GM12878 (cell line): ENCODE data around the gene ALCAM. TPM values are rescaled to one million over a fixed set of nuclear protein-coding genes. Genes with fewer than 3 reads are reported as not detected.

Experiments
- ATAC-seq: fragments of 200-7000 bp; cut with Tn5 transposase; 3 replicates; pipeline ENCODE4 v1.9.1; 2020; ENCODE audit warnings: mild to moderate bottlenecking, moderate library complexity
- BruUV-seq: library from RNA; stranded (reverse); fragments of 400-500 nt; replicated peaks from 2 replicates; lab custom pipeline; 2021; lab: Mats Ljungman, UMichigan
- CTCF ChIA-PET: fragments of 300-600 bp; sonication (Branson Sonifier 250); formaldehyde crosslinking; extraction: SDS; loops from one replicate; lab custom pipeline; 2021; ENCODE audit warnings: inconsistent platforms; lab: Yijun Ruan, JAX
- POLR2A ChIA-PET: fragments of 350-600 bp; formaldehyde crosslinking; extraction: SDS; loops from one replicate; lab custom pipeline; 2021; ENCODE audit warnings: inconsistent platforms; lab: Charles Lee
- RAD21 ChIA-PET: fragments of 300-600 bp; sonication (Branson Sonifier 250); formaldehyde crosslinking; loops from one replicate; lab custom pipeline; 2023; ENCODE audit warnings: antibody characterized with exemption; ENCODE audit not compliant: unreplicated experiment; lab: Charles Lee
- SMC1A ChIA-PET: fragments of 300-600 bp; sonication (Branson Sonifier 250); formaldehyde crosslinking; loops from one replicate; lab custom pipeline; 2023; ENCODE audit not compliant: unreplicated experiment, uncharacterized antibody; lab: Charles Lee
- DNase-seq: peaks from one replicate; pipeline ENCODE4 v3.0.0-alpha.2; 2011; ENCODE audit warnings: low read depth, low spot score
- FAIRE-seq: peaks from 3 replicates; lab custom pipeline; 2011; peaks lifted over from hg19 to GRCh38; lab: Jason Lieb, UNC
- H2AFZ ChIP-seq: 2 replicates; pipeline ENCODE4 v1.6.0; 2011; ENCODE audit warnings: low read depth, low read length, control low read depth; ENCODE audit not compliant: control insufficient read depth
- H3K27ac ChIP-seq: 2 replicates; pipeline ENCODE4 v1.5.1; 2011; ENCODE audit warnings: control low read depth; ENCODE audit not compliant: control insufficient read depth, insufficient read depth
- H3K27me3 ChIP-seq, 2 experiments: replicated peaks in 1 of 2; 2 replicates each; pipeline versions ENCODE4 v1.6.0 to v1.6.1; 2011; ENCODE audit warnings: low read length in 1 of 2; ENCODE audit not compliant: control insufficient read depth in 2 of 2, insufficient read depth in 2 of 2
- H3K36me3 ChIP-seq, 2 experiments: 2 replicates each; pipeline ENCODE4 v1.5.1; 2011; ENCODE audit warnings: low read length in 1 of 2; ENCODE audit not compliant: control insufficient read depth in 2 of 2, insufficient read depth in 2 of 2
- H3K4me1 ChIP-seq: 2 replicates; pipeline ENCODE4 v1.6.1; 2011; ENCODE audit warnings: mild to moderate bottlenecking, low read length, moderate library complexity, mixed read lengths; ENCODE audit not compliant: control insufficient read depth, insufficient read depth
- H3K4me2 ChIP-seq: 2 replicates; pipeline ENCODE4 v1.6.0; 2011; ENCODE audit warnings: control low read depth; ENCODE audit not compliant: control insufficient read depth, insufficient read depth
- H3K4me3 ChIP-seq: fragments of 200-600 bp; sonication (generic); 2 replicates; pipeline ENCODE4 v1.5.1; 2016
- H3K79me2 ChIP-seq: 2 replicates; pipeline ENCODE4 v1.6.0; 2011; ENCODE audit warnings: low read length; ENCODE audit not compliant: control insufficient read depth, insufficient read depth
- H3K9ac ChIP-seq: 2 replicates; pipeline ENCODE4 v1.8.0; 2011; ENCODE audit warnings: low read length, control low read depth, mixed read lengths; ENCODE audit not compliant: control insufficient read depth, insufficient read depth
- H3K9me3 ChIP-seq: replicated peaks from 3 replicates; pipeline ENCODE4 v1.5.1; 2011; ENCODE audit warnings: mild to moderate bottlenecking, low read length; ENCODE audit not compliant: control insufficient read depth, insufficient read depth
- H4K20me1 ChIP-seq: 2 replicates; pipeline ENCODE4 v1.6.0; 2011; ENCODE audit not compliant: control insufficient read depth, insufficient read depth
- ATF2 ChIP-seq: IDR thresholded peaks from 2 replicates; pipeline ENCODE4 v1.6.1; 2012; ENCODE audit warnings: low read length, inconsistent platforms
- CHD1 ChIP-seq: IDR thresholded peaks from 2 replicates; pipeline ENCODE4 v1.6.1; 2012; ENCODE audit warnings: low read depth, low read length, improper control_type of control experiment
- FOXK2 ChIP-seq: fragments of 450-650 bp; IDR thresholded peaks from 2 replicates; pipeline ENCODE4 v1.6.1; 2017; ENCODE audit warnings: mild to moderate bottlenecking, moderate library complexity
- HDAC6 ChIP-seq: fragments of 200-600 bp; sonication (generic); IDR thresholded peaks from one replicate; pipeline ENCODE4 v1.8.0; 2017; ENCODE audit warnings: antibody characterized with exemption; ENCODE audit not compliant: unreplicated experiment
- IRF5 ChIP-seq: fragments of 450-650 bp; IDR thresholded peaks from 2 replicates; pipeline ENCODE4 v1.6.1; 2017; ENCODE audit warnings: borderline replicate concordance
- KAT2A ChIP-seq: conservative IDR thresholded peaks from 2 replicates; pipeline ENCODE4 v1.6.1; 2011; ENCODE audit warnings: low read depth, low read length; ENCODE audit not compliant: control insufficient read depth
- MTA2 ChIP-seq: fragments of 450-650 bp; IDR thresholded peaks from 2 replicates; pipeline ENCODE4 v1.6.1; 2016; ENCODE audit warnings: low read depth, mild to moderate bottlenecking, moderate library complexity
- NBN ChIP-seq: fragments of 450-650 bp; IDR thresholded peaks from 2 replicates; pipeline ENCODE4 v1.6.1; 2016
- NFIC ChIP-seq: IDR thresholded peaks from 2 replicates; pipeline ENCODE4 v1.6.1; 2012; ENCODE audit warnings: low read depth, mild to moderate bottlenecking, inconsistent platforms, low read length, moderate library complexity
- RAD51 ChIP-seq: fragments of 450-650 bp; IDR thresholded peaks from 2 replicates; pipeline ENCODE4 v1.6.1; 2016; ENCODE audit warnings: moderate library complexity, mild to moderate bottlenecking, inconsistent platforms
- RCOR1 ChIP-seq: conservative IDR thresholded peaks from 2 replicates; pipeline ENCODE4 v1.6.1; 2012; ENCODE audit warnings: low read depth, low read length, improper control_type of control experiment
- SMAD5 ChIP-seq: IDR thresholded peaks from 2 replicates; pipeline ENCODE4 v1.6.1; 2016; ENCODE audit warnings: antibody characterized with exemption, low read depth
- SMARCA5 ChIP-seq: fragments of 450-650 bp; IDR thresholded peaks from 2 replicates; pipeline ENCODE4 v1.6.1; 2017; ENCODE audit warnings: mild to moderate bottlenecking
- TAF1 ChIP-seq: IDR thresholded peaks from 2 replicates; pipeline ENCODE4 v1.6.1; 2011; ENCODE audit warnings: mild to moderate bottlenecking, low read depth, low read length, borderline replicate concordance
- TBL1XR1 ChIP-seq: IDR thresholded peaks from 2 replicates; pipeline ENCODE4 v1.6.1; 2012; ENCODE audit warnings: low read depth, low read length, improper control_type of control experiment
- TCF3 ChIP-seq: IDR thresholded peaks from 2 replicates; pipeline ENCODE4 v1.6.1; 2012; ENCODE audit warnings: low read depth, mild to moderate bottlenecking, low read length, borderline replicate concordance; ENCODE audit not compliant: insufficient read depth
- ZBTB33 ChIP-seq: fragments of 450-650 bp; IDR thresholded peaks from 2 replicates; pipeline ENCODE4 v1.6.1; 2017; ENCODE audit warnings: mild to moderate bottlenecking
- ZNF274 ChIP-seq: IDR thresholded peaks from one replicate; pipeline ENCODE4 v1.8.0; 2011; ENCODE audit not compliant: insufficient read length, insufficient read depth
- WGBS: methylation state at CpG from one replicate; pipeline ENCODE4 v1.1.6; 2016; ENCODE audit warnings: low lambda C conversion rate; ENCODE audit not compliant: insufficient replicate concordance, insufficient coverage; ENCODE audit errors: missing lambda C conversion rate; 5-methylcytosine and 5-hydroxymethylcytosine counted together
- in situ Hi-C: fragments of 300-500 bp; cut with MboI; formaldehyde crosslinking; loops from 9 replicates; pipeline ENCODE4 v1.14.3; 2018; ENCODE audit warnings: mixed read lengths
- intact Hi-C: fragments of 100-400 bp; cut with micrococcal nuclease; formaldehyde crosslinking; loops from one replicate; pipeline ENCODE4 v1.14.2; 2022; ENCODE audit not compliant: unreplicated experiment
- polyA plus RNA-seq, 11 experiments: library from polyadenylated mRNA; depleted of rRNA in 4 of 11; unstranded in 6 of 11; stranded (reverse) in 5 of 11; fragments of >200 nt; fragmentation: Nextera tagmentation in 4 of 11; fragmentation: Illumina TruSeq in 1 of 11; extraction: Ambion mirVana in 4 of 11; extraction: Trizol in 1 of 11; gene quantifications; 1 replicate in 1 of 11; 2 replicates in 10 of 11; pipeline versions ENCODE4 v1.2.1 to v1.2.3, GENCODE V29; 2011 to 2016; ENCODE audit warnings: inconsistent platforms in 2 of 11, missing spikeins in 2 of 11, low read depth in 1 of 11
- total RNA-seq, 4 experiments: library from RNA; depleted of rRNA in 3 of 4; stranded (reverse); fragments of >200 nt in 3 of 4; fragmentation: Illumina TruSeq in 1 of 4; extraction: Trizol in 1 of 4; gene quantifications; 2 replicates each; pipeline versions ENCODE4 v1.2.1 to v1.2.3, GENCODE V29; 2013 to 2021

Gene ALCAM
- total and polyA plus RNA-seq, 10 of the 15 experiments (the other 5 are each of a cell fraction or from before 2014, with no cell fraction given): 12.2 to 54.2 (median 32.6) TPM

GRCh38 chr3:105564546-105565288 is 198.0 kb downstream of the ALCAM start:
- intact Hi-C loops: no loop called here
- no peaks in the 10 kb centered on the region for H3K27me3 ChIP-seq
- no peaks in the 10 kb centered on the region for H3K36me3 ChIP-seq
- WGBS: 87% methylated on average over 6 of the region's 6 CpGs
- POLR2A ChIA-PET: no interaction called here
- no peak overlapping the region for H3K4me2 ChIP-seq
- RAD21 ChIA-PET: no interaction called here
- no TSS peak for BruUV-seq
- no peaks in the 10 kb centered on the region for H3K9me3 ChIP-seq
- H4K20me1 ChIP-seq: no peaks in the 10 kb centered on the region
- in situ Hi-C loops: no loop called here
- FAIRE-seq: no peak
- TF ChIP-seq IRF5 (no peak), ATF2 (no peak), RAD51 (no peak), NBN (no peak), NFIC (no peak), HDAC6 (no peak), TBL1XR1 (no peak), SMAD5 (no peak), TCF3 (no peak), ZNF274 (no peak), FOXK2 (no peak), ZBTB33 (no peak), RCOR1 (no peak), SMARCA5 (no peak), KAT2A (no peak), MTA2 (no peak), CHD1 (no peak), TAF1 (no peak)
- no peak overlapping the region for H3K4me3 ChIP-seq
- 0 out of 2 replicates have a peak, but pooled peaks cover 2% of the 10 kb centered on the region for H3K4me1 ChIP-seq
- no peak for DNase-seq
- H3K27ac ChIP-seq: no peak overlapping the region
- no peak overlapping the region for H3K9ac ChIP-seq
- H2AFZ ChIP-seq: no peak overlapping the region
- CTCF ChIA-PET: no interaction called here
- no peak for ATAC-seq
- SMC1A ChIA-PET: no interaction called here
- no peaks in the 10 kb centered on the region for H3K79me2 ChIP-seq
